Liver (tissue), 9 donors: ENCODE results near the gene ZNF597. TPM values are rescaled to one million over a fixed set of nuclear protein-coding genes. Genes with fewer than 3 reads are reported as not detected.

ENCODE experiments used
- DNase-seq: peaks from one replicate; pipeline ENCODE4 v3.0.0-alpha.2; 2017; ENCODE audit warnings: low spot score
- H3K27ac ChIP-seq, 2 donors: one replicate each; pipeline ENCODE4 v1.7.0; 2013; ENCODE audit warnings: inconsistent platforms in 2 of 2, low read length in 2 of 2, control low read depth in 1 of 2, low read depth in 1 of 2, mild to moderate bottlenecking in 1 of 2
- H3K27me3 ChIP-seq, 4 donors: one replicate each; pipeline versions ENCODE4 v1.6.1 to v1.7.0; 2013; ENCODE audit warnings: low read length in 3 of 4, inconsistent platforms in 1 of 4, mild to moderate bottlenecking in 1 of 4, moderate library complexity in 1 of 4; ENCODE audit not compliant: control insufficient read depth in 4 of 4, insufficient read depth in 4 of 4
- H3K36me3 ChIP-seq, 4 donors: one replicate each; pipeline versions ENCODE4 v1.6.1 to v1.7.0; 2013; ENCODE audit warnings: low read length in 3 of 4, mild to moderate bottlenecking in 3 of 4, low read depth in 1 of 4, moderate library complexity in 1 of 4; ENCODE audit not compliant: control insufficient read depth in 4 of 4, insufficient read depth in 3 of 4
- H3K4me1 ChIP-seq, 4 donors: one replicate each; pipeline versions ENCODE4 v1.6.1 to v1.7.0; 2013; ENCODE audit warnings: low read length in 3 of 4, mild to moderate bottlenecking in 3 of 4, moderate library complexity in 1 of 4; ENCODE audit not compliant: control insufficient read depth in 4 of 4, insufficient read depth in 4 of 4
- H3K4me3 ChIP-seq, 3 donors: one replicate each; pipeline versions ENCODE4 v1.6.1 to v1.7.0; 2013; ENCODE audit warnings: low read length in 3 of 3, control low read depth in 1 of 3, low read depth in 1 of 3, mild to moderate bottlenecking in 1 of 3
- H3K9ac ChIP-seq, 2 donors: one replicate each; pipeline ENCODE4 v1.7.0; 2013; ENCODE audit warnings: low read length in 2 of 2, mild to moderate bottlenecking in 2 of 2, moderate library complexity in 2 of 2, control low read depth in 1 of 2, low read depth in 1 of 2
- H3K9me3 ChIP-seq, 4 donors: one replicate each; pipeline versions ENCODE4 v1.6.1 to v1.7.0; 2013; ENCODE audit warnings: low read length in 3 of 4; ENCODE audit not compliant: control insufficient read depth in 4 of 4
- EGR1 ChIP-seq, 2 donors: IDR thresholded peaks; 2 replicates each; pipeline ENCODE4 v1.6.1; 2016 to 2018; ENCODE audit warnings: antibody characterized with exemption in 2 of 2, low read depth in 2 of 2
- FOXA1 ChIP-seq: IDR thresholded peaks from 2 replicates; pipeline ENCODE4 v1.6.1; 2016; ENCODE audit warnings: antibody characterized with exemption
- GABPA ChIP-seq, 2 donors: IDR thresholded peaks in 1 of 2; conservative IDR thresholded peaks in 1 of 2; 2 replicates each; pipeline ENCODE4 v1.6.1; 2016; ENCODE audit warnings: antibody characterized with exemption in 2 of 2, mild to moderate bottlenecking in 1 of 2, moderate library complexity in 1 of 2
- HNF4A ChIP-seq, 2 donors: conservative IDR thresholded peaks; 2 replicates each; pipeline ENCODE4 v1.6.1; 2016; ENCODE audit warnings: antibody characterized with exemption in 2 of 2, mild to moderate bottlenecking in 2 of 2
- HNF4G ChIP-seq: IDR thresholded peaks from 2 replicates; pipeline ENCODE4 v1.6.1; 2016; ENCODE audit warnings: antibody characterized with exemption
- JUND ChIP-seq, 2 donors: IDR thresholded peaks; 2 replicates each; pipeline ENCODE4 v1.6.1; 2016; ENCODE audit warnings: antibody characterized with exemption in 2 of 2
- RAD21 ChIP-seq, 2 donors: IDR thresholded peaks; 2 replicates each; pipeline ENCODE4 v1.6.1; 2016; ENCODE audit warnings: antibody characterized with exemption in 2 of 2, mild to moderate bottlenecking in 2 of 2
- REST ChIP-seq: IDR thresholded peaks from 2 replicates; pipeline ENCODE4 v1.6.1; 2016; ENCODE audit warnings: antibody characterized with exemption, mild to moderate bottlenecking
- RXRA ChIP-seq, 2 donors: IDR thresholded peaks; 2 replicates each; pipeline ENCODE4 v1.6.1; 2017 to 2018; ENCODE audit warnings: antibody characterized with exemption in 2 of 2, mild to moderate bottlenecking in 1 of 2
- SP1 ChIP-seq: IDR thresholded peaks from 2 replicates; pipeline ENCODE4 v1.6.1; 2018; ENCODE audit warnings: antibody characterized with exemption, mild to moderate bottlenecking
- TAF1 ChIP-seq: conservative IDR thresholded peaks from 2 replicates; pipeline ENCODE4 v1.6.1; 2016; ENCODE audit warnings: antibody characterized with exemption, mild to moderate bottlenecking
- YY1 ChIP-seq: IDR thresholded peaks from 2 replicates; pipeline ENCODE4 v1.6.1; 2016; ENCODE audit warnings: antibody characterized with exemption, mild to moderate bottlenecking
- WGBS: extraction: QIAGEN DNeasy Blood & Tissue Kit; methylation state at CpG from one replicate; pipeline ENCODE4 v1.1.7; 2013; 5-methylcytosine and 5-hydroxymethylcytosine counted together
- polyA plus RNA-seq, 2 donors: library from polyadenylated mRNA; stranded (reverse) in 1 of 2; unstranded in 1 of 2; fragments of 200-250 nt in 1 of 2; fragments of >200 nt in 1 of 2; fragmentation: Nextera tagmentation in 1 of 2; extraction: Ambion mirVana in 1 of 2; gene quantifications; one replicate each; pipeline versions ENCODE4 v1.2.1 to v1.2.3, GENCODE V29; 2013 to 2015
- total RNA-seq, 2 donors: library from RNA; depleted of rRNA; stranded (reverse); fragments of >200 nt; gene quantifications; one replicate each; pipeline ENCODE4 v1.2.3, GENCODE V29; 2014
- TF ChIP-seq, protein P1 (sequence below): IDR thresholded peaks from 2 replicates; pipeline ENCODE4 v1.6.1; 2016; ENCODE audit warnings: antibody characterized with exemption
- TF ChIP-seq, protein P2 (sequence below): fragments of 150-350 bp; IDR thresholded peaks from 2 replicates; pipeline ENCODE4 v1.5.1; 2017; ENCODE audit warnings: improper control_type of control experiment, low read depth, low read length; ENCODE audit not compliant: missing input control
- TF ChIP-seq, protein P3 (sequence below): IDR thresholded peaks from 2 replicates; pipeline ENCODE4 v1.6.1; 2016; ENCODE audit warnings: antibody characterized with exemption
- TF ChIP-seq, protein P4 (sequence below): IDR thresholded peaks from 2 replicates; pipeline ENCODE4 v1.6.1; 2016; ENCODE audit warnings: antibody characterized with exemption
- donor health status: healthy.
- donor health status: healthy.
- donor health status: healthy.
- donor health status: healthy.
- donor health status: healthy.

ZNF597 gene, protein sequence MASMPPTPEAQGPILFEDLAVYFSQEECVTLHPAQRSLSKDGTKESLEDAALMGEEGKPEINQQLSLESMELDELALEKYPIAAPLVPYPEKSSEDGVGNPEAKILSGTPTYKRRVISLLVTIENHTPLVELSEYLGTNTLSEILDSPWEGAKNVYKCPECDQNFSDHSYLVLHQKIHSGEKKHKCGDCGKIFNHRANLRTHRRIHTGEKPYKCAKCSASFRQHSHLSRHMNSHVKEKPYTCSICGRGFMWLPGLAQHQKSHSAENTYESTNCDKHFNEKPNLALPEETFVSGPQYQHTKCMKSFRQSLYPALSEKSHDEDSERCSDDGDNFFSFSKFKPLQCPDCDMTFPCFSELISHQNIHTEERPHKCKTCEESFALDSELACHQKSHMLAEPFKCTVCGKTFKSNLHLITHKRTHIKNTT
- 1 to 10 TPM; 1.2 to 1.7 TPM for total RNA-seq
- polyA plus RNA-seq = under 1 TPM; 0.53 to 0.54 TPM

DNA sequence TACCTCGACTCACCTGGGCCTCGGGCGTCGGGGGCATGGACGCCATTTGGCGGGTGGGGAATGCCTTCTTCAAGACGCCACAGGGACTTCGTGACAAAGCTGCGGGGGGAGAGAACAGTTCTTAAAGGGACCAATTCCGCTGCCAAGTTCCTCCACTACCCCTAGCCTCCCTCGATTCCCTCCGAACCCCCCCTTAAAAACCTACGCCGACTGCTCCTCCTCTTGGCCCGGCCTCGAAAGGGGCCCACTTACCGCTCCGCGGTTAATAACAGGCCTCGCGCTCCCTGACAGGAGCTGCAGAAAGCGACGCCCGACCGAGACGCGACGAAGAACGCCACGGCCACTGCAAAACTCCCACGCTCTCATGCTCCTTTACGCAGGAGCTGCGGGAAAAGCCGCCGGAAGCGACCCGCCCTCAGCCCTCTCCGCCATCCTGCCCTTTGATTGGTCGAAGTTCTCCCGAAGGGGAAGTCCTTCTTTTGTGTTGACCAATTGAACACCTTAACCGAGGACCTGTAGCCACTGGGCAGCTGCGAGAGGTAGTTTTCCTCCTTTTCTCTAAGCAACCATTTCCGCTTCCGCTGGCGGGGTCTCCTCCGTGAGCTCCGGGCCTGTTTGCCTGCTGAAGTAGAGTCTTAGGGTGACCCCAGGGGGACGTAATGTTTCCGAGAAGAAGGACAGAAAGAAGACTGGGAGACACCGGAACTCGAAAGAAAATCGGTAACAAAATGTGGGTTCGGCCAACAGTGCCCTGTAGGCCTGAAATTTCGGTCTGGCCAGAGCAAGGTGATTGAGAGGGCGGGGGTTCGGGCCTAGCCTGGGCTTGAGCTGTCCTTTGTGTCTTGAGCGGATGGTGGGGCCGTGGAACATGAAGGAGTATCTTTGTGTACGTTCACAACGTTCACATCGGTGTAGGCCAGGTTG, at the start of gene ZNF597, which contains the start of gene NAA60:
Gene ZNF597 (minus strand): TSS at position 397 of the 924 bp plus-strand sequence. CDS start 351 bp downstream, at position 46.
Gene NAA60 (plus strand): TSS at position 573 of the 924 bp plus-strand sequence. CDS start 32,548 bp downstream, outside the sequence.
- Histone ChIP-seq H3K9me3 (peaks cover 0 to 12% (median 4%) of the 10 kb centered on the region in 4 donors), H3K4me1 (peaks cover 0 to 16% (median 8%) of the 10 kb centered on the region in 4 donors), H3K4me3 (peak within 1 kb of the TSS; percentile 62 to 89 (median 83)), H3K9ac (peak within 1 kb of the TSS; percentile 45 to 75), H3K36me3 (peaks cover 0 to 15% (median 4%) of the 10 kb centered on the region in 4 donors), H3K27me3 (no peaks in the 10 kb centered on the region), H3K27ac (peak within 1 kb of the TSS; percentile 25 to 41)
- WGBS = 36% methylated on average over 61 of the region's 61 CpGs
- TF ChIP-seq HNF4G = no peak
- TF ChIP-seq, protein P1, sequence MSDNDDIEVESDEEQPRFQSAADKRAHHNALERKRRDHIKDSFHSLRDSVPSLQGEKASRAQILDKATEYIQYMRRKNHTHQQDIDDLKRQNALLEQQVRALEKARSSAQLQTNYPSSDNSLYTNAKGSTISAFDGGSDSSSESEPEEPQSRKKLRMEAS = peak; percentile 60
- peak; percentile 52 for TF ChIP-seq YY1
- TF ChIP-seq SP1 = peak; percentile 50
- TF ChIP-seq REST = peak; percentile 46
- peak; percentile 24 to 45 for TF ChIP-seq EGR1 (IDR thresholded peaks at IDR 0.05; ENCODE audit: low read depth in 2 of 2)
- no peak for TF ChIP-seq HNF4A (conservative IDR thresholded peaks at IDR 0.05)
- peak; percentile 83 to 93 for TF ChIP-seq GABPA (IDR thresholded peaks at IDR 0.05 in 1 of 2, conservative IDR thresholded peaks at IDR 0.05 in 1 of 2)
- no peak for TF ChIP-seq JUND (IDR thresholded peaks at IDR 0.05)
- TF ChIP-seq, protein P2, sequence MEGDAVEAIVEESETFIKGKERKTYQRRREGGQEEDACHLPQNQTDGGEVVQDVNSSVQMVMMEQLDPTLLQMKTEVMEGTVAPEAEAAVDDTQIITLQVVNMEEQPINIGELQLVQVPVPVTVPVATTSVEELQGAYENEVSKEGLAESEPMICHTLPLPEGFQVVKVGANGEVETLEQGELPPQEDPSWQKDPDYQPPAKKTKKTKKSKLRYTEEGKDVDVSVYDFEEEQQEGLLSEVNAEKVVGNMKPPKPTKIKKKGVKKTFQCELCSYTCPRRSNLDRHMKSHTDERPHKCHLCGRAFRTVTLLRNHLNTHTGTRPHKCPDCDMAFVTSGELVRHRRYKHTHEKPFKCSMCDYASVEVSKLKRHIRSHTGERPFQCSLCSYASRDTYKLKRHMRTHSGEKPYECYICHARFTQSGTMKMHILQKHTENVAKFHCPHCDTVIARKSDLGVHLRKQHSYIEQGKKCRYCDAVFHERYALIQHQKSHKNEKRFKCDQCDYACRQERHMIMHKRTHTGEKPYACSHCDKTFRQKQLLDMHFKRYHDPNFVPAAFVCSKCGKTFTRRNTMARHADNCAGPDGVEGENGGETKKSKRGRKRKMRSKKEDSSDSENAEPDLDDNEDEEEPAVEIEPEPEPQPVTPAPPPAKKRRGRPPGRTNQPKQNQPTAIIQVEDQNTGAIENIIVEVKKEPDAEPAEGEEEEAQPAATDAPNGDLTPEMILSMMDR = no peak
- TF ChIP-seq, protein P3, sequence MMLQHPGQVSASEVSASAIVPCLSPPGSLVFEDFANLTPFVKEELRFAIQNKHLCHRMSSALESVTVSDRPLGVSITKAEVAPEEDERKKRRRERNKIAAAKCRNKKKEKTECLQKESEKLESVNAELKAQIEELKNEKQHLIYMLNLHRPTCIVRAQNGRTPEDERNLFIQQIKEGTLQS = no peak
- peak; percentile 7 to 29 for TF ChIP-seq RAD21 (IDR thresholded peaks at IDR 0.05)
- DNase-seq = peak; percentile 75

- WGBS = 86% methylated on average over 10 of the region's 10 CpGs
- TF ChIP-seq GABPA (IDR thresholded peaks at IDR 0.05 in 1 of 2, conservative IDR thresholded peaks at IDR 0.05 in 1 of 2) (no peak), FOXA1 (no peak), HNF4A (conservative IDR thresholded peaks at IDR 0.05) (no peak), TAF1 (no peak), EGR1 (IDR thresholded peaks at IDR 0.05; ENCODE audit: low read depth in 2 of 2) (no peak), RXRA (IDR thresholded peaks at IDR 0.05) (no peak)
- TF ChIP-seq, protein P2 = no peak
- TF ChIP-seq, protein P4, sequence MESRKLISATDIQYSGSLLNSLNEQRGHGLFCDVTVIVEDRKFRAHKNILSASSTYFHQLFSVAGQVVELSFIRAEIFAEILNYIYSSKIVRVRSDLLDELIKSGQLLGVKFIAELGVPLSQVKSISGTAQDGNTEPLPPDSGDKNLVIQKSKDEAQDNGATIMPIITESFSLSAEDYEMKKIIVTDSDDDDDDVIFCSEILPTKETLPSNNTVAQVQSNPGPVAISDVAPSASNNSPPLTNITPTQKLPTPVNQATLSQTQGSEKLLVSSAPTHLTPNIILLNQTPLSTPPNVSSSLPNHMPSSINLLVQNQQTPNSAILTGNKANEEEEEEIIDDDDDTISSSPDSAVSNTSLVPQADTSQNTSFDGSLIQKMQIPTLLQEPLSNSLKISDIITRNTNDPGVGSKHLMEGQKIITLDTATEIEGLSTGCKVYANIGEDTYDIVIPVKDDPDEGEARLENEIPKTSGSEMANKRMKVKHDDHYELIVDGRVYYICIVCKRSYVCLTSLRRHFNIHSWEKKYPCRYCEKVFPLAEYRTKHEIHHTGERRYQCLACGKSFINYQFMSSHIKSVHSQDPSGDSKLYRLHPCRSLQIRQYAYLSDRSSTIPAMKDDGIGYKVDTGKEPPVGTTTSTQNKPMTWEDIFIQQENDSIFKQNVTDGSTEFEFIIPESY = no peak
- TF ChIP-seq, protein P1 = no peak
- TF ChIP-seq, protein P3 = no peak
Observed at GRCh38 chr16:3492356-3492755, 49.1 kb upstream of the ZNF597 start.

More at GRCh38 chr16:3492356-3492755, 49.1 kb upstream of the ZNF597 start:
- H3K9me3 ChIP-seq = no peaks in the 10 kb centered on the region
- no peaks in the 10 kb centered on the region for H3K27me3 ChIP-seq
- H3K4me1 ChIP-seq = peaks cover 0 to 8% (median 4%) of the 10 kb centered on the region in 4 donors
- H3K36me3 ChIP-seq = peaks cover 0 to 4% (median under 1%) of the 10 kb centered on the region in 4 donors
- no peak overlapping the region for H3K9ac ChIP-seq
- H3K27ac ChIP-seq = no peak overlapping the region
- no peak overlapping the region for H3K4me3 ChIP-seq
- no peak for DNase-seq
